HG02870 (cell line): ENCODE results near the gene BOK.

Source experiments
- ATAC-seq: cut with Tn5 transposase; IDR thresholded peaks from one replicate; pipeline ENCODE4 v1.9.1; 2021; ENCODE audit warnings: mild to moderate bottlenecking, moderate library complexity; ENCODE audit not compliant: unreplicated experiment

The BOK gene

GRCh38 chr2:241618829-241619228, 60.3 kb downstream of the BOK start:
- ATAC-seq, result no peak

GRCh38 chr2:241619597-241620418, 61.3 kb downstream of the BOK start:
- ATAC-seq, result no peak

- ATAC-seq, result no peak
Measured at GRCh38 chr2:241620419-241620769, 61.8 kb downstream of the BOK start.
